Measurements from ENCODE around the gene MAGI1.

Gene MAGI1

GRCh38 chr3:65968996-65969395 lies 69.7 kb downstream of the MAGI1 start:
- DNase-seq = no peak

GRCh38 chr3:65967451-65967850 lies 71.3 kb downstream of the MAGI1 start:
- DNase-seq = no peak

- DNase-seq = no peak
Measured at GRCh38 chr3:65964838-65965237, 73.9 kb downstream of the MAGI1 start.

DNA sequence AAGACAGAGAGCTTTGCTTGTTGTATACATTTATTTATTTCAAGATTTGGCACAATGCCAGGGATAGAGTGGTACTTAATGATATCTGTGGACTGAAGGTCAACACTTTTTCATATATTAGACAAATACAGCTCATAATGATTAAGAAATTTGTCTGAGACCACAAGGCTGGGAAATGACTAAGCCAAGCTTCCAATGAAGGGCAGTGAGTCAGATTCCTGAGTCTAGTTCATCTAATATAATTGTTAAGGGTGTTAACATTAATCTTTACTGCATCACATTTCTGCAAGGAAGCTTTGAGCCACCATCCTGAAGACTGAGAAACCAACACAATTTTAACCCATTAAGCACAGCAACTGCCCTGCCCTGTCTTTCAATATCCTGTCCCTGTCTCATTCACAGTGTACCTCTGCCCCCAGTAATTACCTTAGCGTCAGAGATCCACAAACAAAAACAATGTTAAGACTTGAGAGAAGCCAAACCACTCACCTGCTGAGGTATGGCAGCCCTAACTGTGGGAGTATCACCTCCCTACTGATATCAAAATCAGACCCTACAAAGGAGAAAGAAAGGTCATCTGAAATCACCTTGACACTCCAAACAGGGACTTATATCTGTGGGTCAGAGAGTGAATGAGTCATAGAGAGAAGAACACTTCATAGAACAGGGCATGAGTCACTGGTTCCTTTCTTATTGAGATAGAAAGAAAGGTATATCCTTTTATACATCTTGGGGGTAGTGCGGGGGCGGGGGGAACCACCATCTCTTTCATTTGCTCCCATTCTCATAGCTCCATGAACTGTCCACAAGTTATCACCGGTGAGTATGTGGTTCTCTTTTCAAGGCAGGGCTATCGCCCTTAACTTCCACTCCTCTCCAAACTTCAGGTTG lies 74.7 kb downstream of the MAGI1 start:
- DNase-seq = peak; percentile 0 to 28 (median 9)

DNA sequence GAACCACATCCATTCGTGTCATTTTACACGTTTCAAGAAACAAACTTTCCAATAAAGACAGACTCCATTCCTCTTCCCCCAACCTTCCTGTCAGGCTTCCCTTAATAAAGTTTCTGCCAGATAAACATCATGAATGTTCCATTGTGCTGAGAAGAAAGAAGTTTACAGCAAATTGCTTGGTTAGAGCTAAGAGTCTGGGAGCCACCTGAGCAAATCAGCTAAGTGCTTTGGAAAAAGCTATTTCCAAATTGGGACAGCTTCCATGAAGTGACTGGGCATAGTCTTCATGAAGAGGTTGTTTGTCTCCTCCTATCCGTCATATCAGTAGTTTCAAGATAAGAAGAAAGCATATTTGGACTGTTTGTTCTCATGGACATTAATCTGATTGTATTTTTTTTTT lies 77.0 kb downstream of the MAGI1 start:
- no peak for DNase-seq

DNA sequence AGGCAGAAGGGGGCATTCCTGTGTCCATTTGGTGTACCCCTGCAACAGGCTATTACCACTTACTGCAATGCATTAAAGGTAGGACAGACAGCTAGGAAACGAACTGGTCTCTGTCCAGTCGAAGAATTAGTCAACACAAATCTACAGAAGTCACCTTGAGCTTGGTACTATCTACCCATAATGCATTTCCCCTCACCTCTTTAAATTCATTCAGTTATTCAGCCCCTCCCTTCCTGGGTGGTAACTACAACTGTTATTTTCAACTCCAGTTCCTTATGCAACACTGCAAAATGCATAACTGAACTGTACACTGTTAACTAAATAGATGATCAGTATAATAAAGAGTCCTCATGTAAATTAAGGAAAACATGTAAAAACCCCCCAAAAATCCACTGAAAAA lies 77.6 kb downstream of the MAGI1 start:
- DNase-seq = no peak

- no peak for DNase-seq
Measured at GRCh38 chr3:65960087-65960486, 78.6 kb downstream of the MAGI1 start.

- DNase-seq = no peak
Measured at GRCh38 chr3:65958216-65958615, 80.5 kb downstream of the MAGI1 start.

DNA sequence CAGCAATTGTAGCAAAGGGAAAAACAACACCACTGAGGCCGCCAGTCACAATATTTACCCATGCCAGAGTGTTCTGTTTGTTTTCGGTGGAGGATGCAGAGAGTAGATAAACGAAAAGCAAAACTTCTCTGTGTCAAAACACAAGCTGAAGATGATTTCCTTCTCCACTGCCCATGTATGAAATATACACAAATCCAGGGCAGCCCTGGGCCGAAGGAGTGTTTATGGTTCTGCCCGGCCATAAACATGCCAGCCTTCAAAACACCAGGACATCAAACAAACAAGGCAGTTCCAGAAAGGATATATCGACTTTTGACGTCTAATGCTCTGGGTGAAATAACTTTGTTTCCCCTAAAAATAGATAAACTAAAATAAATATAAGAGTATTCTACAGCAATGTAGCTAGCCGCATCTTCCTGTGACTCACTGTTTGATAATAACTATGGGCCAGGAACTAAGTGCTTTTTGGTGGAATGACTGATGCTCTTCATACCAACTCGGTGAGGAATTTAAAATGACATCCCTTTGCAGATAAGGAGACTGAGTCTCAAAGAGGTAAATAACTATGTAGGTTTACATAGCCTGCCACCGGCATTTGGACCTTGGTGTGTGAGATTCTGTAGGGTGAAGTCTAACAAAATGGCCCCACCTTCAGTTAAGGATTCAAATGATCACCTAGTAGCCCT lies 82.8 kb downstream of the MAGI1 start:
- no peak for DNase-seq

DNA sequence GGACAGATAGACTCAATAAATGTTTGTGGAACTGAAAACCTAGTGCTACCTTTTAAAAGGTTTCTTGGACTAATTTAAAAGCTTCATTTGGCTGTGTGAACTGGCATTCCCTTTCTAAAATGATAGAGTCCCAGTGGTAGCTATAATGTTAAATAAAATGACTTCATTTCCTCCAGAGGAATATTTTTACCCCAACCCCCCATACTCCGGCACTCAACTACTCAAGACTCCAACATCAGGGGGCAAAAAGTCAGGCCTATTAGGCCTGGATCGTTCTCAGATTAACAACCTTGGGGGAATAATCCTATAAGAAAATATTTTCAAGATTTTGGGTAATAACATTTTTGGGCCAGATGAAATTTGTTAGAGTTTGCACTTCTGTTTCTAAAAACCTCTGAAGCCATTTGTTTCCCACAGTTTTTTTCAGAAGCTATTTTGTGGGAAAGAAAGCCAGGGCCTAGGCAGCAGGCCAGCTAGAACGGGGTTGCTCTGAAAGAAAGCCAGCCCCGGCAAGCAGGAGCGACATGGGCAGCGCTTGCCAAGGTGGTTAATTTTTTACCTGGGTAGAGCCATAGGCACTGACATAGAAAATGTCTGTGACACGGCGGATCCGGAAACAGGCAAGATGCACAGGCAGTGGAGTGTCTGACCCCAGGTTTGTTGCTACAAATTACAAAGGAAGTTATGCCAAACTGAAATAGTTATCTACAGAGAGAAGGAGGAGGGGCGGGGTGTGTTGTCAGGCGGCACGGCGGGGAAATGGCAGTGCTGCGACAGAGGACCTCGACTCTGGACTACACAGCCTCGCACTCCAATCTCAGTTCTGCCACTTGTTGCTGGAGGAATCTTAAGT lies 84.6 kb downstream of the MAGI1 start:
- DNase-seq = no peak

DNA sequence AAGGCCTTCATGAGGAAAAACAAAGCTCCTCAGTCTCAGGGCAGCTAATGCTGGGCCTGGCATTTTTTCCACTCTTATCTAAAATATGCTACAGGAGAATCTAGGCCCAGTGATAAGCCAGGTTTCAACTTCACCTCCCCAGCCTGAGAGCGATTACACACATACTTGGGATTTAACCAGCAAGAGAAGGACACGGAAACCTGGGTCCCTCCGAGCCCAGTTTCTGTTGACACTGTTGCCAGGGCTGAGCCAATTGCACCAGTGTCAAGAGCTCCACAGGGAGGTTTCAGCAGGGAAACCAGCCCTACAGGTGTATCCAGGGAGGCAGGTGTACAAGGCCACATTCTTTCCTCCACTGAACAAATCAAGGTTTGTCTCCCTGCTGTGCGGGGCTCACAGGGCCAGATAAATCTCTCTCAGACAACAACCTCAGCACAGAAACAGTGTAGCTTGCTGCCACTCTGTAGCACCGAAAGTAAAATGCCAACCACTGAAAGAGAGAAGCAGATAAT lies 85.4 kb downstream of the MAGI1 start:
- no peak for DNase-seq

- DNase-seq = no peak
Measured at GRCh38 chr3:65952842-65953241, 85.9 kb downstream of the MAGI1 start.

GRCh38 chr3:65951836-65952505 lies 86.7 kb downstream of the MAGI1 start:
- peak in 1 of 3 donors; percentile 2 for DNase-seq

DNA sequence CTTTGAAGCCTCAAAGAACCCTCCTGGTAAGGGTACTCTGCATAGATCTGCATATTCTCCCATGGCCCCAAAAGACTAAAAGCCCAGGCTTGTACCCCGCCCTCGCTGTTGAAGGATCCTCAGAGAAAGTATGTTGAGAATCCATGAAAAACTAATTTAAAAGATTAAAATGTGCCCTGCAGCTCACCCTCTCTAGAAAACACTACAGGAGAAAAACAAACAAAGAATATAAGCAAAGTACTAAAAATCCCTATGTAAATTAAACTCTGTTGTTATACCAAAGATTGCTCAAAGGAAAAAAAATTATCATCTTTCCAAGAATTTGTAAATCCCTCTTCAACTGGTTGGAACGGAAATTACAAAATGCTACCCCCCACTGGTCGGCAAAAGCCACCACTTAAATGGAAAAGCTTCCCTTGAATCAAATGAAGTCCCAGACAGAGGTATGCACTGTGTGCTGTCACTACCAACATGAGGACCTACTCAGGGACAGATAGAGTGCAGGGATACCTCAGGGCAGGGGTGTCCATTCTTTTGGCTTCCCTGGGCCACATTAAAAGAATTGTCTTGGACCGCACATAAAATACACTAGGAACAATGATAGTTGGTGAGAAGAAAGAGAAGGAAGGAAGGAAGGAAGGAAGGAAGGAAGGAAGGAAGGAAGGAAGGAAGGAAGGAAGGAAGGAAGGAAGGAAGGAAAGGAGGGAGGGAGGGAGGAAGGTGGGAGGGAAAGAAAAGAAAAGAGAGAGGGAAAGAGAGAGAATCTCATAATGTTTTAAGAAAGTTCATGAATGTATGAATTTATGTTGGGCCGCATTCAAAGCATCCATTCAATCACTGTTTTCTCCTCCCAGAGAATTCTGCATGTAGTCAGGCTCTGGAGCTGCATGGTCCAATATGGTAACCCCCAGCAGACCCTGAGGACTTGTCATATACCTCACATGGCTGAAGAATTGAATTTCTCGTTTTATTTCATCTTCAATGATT lies 88.1 kb downstream of the MAGI1 start:
- no peak for DNase-seq

DNA sequence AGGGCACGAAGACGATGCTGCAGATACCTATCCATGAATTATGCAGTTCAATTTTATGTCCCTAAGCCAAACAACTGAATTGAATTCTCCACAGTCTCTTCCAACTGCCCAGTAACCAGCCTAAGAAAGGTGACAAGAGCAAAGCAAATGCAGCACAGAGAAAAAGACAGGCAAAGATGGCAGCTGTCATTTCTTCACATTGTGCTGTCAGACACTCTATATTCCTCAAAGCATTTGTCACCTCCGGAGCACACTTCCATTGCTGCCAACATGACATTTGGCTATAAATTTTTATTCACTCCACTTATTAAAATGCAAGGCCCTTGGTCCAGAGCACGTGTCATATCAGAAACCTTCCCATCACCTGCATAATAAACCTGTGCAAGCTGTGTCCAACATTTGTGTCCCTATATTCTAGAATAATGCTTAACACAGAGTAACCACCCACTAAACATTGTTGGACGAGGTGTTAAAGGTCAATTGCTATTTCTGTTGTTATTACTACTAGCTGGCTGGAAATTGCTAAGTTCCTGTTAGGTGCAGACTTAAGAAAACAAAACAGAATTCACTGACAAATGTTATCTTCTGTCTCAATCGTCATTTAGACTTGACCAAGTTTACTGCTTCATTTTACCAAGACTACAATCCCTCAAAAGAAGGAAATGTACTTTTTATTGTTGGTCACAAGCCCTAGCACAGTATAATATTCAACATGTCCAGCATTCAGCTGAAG lies 89.7 kb downstream of the MAGI1 start:
- DNase-seq = no peak

DNA sequence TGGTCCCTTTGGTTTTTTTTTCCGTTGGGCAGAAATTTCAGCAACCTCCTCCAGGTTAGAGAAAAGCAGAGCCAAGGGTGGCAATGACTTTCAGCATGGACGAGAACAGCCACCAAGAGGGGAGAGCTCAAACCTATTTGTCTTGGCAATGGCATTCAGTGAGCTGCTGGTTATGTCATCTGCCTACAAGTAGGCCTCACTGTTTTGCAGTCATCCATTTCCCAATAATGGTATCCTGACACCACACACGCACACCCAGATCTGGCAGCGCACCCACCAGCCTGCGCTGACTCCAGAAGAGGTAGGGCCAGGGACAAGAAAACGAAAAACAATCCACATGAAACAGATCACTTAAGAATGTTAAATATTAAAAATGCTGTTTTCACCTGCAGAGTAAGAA lies 92.3 kb downstream of the MAGI1 start:
- no peak for DNase-seq

DNA sequence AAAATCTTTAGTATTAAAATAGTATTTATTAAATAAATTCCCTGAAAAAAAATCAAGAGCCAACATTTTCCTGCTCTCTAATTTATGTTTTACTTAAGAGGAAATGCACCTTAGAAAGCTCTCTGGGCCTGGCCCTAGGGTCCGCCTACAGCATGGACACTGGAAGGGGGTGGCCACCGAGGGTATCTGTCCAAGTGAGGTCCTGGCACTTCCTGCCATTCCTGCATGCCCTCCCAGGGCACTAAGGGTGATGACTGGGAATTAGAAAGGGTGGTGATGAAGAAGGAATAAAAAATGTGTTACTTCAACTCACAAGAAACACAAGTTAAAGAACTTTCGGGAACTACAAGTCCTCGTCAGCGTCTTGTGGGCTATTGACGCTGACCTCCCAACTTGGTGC lies 92.8 kb downstream of the MAGI1 start:
- no peak for DNase-seq

DNA sequence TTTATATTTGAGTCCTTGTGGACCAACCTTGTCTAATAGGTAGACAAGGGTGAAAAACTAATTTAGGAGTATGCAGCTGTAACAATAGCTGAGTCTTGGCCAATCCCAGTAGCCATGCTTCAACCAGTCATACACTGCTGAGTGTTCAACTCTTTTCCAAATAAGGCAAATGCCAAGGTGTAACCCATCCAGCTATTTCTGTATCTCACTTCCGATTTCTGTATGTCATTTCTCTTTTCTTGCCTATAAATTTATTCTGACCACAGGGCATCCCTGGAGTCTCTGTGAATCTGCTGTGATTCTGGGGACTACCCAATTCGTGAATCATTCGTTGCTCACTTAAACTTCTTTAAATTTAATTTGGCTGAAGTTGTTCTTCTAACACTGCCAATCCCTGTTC lies 93.2 kb downstream of the MAGI1 start:
- DNase-seq = no peak

GRCh38 chr3:65944252-65944651 lies 94.5 kb downstream of the MAGI1 start:
- no peak for DNase-seq

DNA sequence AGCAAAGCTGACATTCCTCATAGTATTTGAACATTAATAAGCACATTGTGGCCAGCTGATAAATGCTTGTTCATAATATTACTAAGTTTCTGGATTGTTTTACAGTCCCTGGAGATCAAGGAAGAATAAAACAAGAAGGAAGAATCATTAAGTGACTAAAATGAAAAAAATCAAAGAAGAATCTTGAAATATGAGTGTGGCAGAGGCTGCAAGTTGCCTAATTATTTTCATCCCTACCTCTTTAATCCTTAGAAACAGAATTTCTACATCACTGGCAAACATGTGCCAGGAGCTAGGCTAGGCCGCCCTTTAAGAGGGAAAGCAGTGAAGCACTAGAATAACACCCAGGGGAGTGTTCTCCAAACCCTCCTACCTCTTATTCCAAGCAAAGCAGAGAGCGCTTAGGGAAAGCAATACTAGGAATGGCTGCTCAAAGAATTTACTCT lies 98.9 kb downstream of the MAGI1 start:
- no peak for DNase-seq

- DNase-seq = no peak
Measured at GRCh38 chr3:65939184-65939583, 99.5 kb downstream of the MAGI1 start.
